Measurements from ENCODE around the gene PPDPF. TPM values are rescaled to one million over a fixed set of nuclear protein-coding genes. Genes with fewer than 3 reads are reported as not detected.

The PPDPF gene, protein sequence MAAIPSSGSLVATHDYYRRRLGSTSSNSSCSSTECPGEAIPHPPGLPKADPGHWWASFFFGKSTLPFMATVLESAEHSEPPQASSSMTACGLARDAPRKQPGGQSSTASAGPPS
- total RNA-seq, result 100 to 1,000 TPM in 3 of 8 experiments, 10 to 100 TPM in 5; 12.8 to 270 (median 87.9) TPM

DNA sequence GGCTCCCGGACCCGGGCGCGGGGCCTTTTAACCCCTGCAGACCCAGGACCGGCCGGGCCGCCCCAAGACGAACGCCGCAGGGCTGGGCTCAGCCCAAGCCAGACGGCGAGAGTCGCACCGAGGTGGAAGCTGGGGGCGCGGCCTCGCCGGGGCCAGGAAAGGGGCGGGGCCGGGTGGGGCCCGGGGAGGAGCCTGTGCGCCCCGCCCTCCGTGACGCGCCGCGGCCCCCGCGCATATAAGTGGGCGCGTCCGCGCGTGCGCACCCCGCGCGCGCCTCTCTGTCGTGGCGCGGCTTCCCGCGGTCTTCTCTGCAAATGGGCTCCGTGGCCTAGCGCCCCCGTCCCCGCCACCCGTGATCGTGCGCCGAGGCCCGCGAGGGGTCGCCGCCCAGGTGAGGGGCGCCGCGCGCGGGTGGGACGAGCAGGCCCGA, at the start of gene PPDPF:
Gene PPDPF, plus strand, starts transcription at position 262 of the 430 bp plus-strand sequence. CDS start 544 bp downstream, outside the sequence.
- in situ Hi-C loops (cut with MboI; ENCODE audit: low pct_unique_long_range_greater_than_20kb in 2 of 9, low sequenced_read_pairs in 9 of 9, unreplicated experiment in 9 of 9), result no loop called here
- Histone ChIP-seq H3K27ac (peak within 1 kb of the TSS; percentile 95 to 100), H3K4me3 (peak within 1 kb of the TSS; percentile 66 to 98 (median 80)), H3K4me1 (replicated peaks in 1 of 2) (peaks cover 15 to 31% of the 10 kb centered on the region in 2 donors)
- ATAC-seq (replicated peaks in 6 of 8), result peak; percentile 48 to 77 (median 72)
- no CpG with 5 or more reads among the region's 64 CpGs for WGBS, 10 experiments

DNA sequence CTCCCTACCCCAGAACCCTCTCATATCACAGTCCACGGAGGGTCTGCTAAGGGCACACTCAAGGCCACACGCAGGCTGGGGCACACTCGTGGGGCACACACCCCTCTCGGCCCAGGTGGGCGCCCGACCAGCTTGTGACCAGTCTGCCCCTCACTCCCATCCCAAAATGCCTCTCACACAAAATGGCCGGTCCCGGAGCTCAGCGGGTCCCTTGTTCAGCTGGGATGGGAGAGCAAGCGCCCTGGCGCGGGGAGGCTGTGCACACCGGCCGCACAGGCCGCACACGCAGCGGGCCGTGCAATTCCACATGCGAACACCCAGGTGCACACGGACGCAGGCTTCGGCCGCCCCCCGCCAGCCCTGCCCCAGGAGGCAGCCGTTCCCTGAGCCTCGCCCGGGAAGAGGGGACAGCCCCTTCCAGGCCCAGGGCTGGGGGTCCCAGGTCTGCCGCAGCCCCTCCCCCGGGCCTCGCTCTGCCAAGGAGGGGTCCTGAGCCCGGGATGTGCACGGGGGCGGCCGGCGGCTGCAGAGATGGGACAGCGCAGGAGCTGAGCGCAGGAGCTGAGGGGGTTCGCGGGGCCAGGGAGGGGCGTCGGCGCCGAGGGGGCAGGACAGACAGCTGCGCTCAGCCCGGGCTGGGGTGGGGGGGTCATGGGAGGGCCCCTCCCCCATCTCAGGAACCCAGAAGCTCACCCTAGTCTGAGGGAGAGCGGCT, 49.4 kb upstream of the PPDPF start:
- WGBS, 10 experiments, result 2 to 17% (median 8%) methylated on average over 2 to 10 of the region's 46 CpGs; no CpG with 5 or more reads in 6 of the 10 experiments
- Histone ChIP-seq H3K27ac (peak overlapping the region; percentile 64 to 77), H3K4me1 (replicated peaks in 1 of 2) (peaks cover 38 to 41% of the 10 kb centered on the region in 2 donors), H3K4me3 (peak overlapping the region; percentile 57 to 96 (median 88))
- ATAC-seq (replicated peaks in 6 of 8), result peak in 6 of 8 experiments; percentile 11 to 52 (median 42)
- in situ Hi-C loops (cut with MboI; ENCODE audit: low pct_unique_long_range_greater_than_20kb in 2 of 9, low sequenced_read_pairs in 9 of 9, unreplicated experiment in 9 of 9), result no loop called here

DNA sequence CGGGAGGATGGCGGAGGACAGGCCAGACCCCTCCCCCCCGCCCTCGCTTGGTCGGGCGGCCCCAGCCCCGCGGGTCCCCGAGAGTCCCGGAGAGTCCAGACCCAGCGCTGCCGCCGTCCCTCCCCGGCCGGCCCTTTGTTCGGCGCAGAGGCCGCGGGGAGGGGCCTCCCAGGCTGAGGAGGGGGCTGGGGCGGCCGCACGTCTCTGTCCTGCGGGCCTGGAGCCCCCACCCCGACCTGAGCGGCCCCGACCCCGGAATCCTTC, 48.9 kb upstream of the PPDPF start:
- peaks cover 38 to 41% of the 10 kb centered on the region in 2 donors for H3K4me1 ChIP-seq (replicated peaks in 1 of 2)
- H3K4me3 ChIP-seq, result peak overlapping the region; percentile 57 to 96 (median 88)
- in situ Hi-C loops (cut with MboI; ENCODE audit: low pct_unique_long_range_greater_than_20kb in 2 of 9, low sequenced_read_pairs in 9 of 9, unreplicated experiment in 9 of 9), result no loop called here
- H3K27ac ChIP-seq, result peak overlapping the region; percentile 64 to 77
- peak in 6 of 8 experiments; percentile 16 to 66 (median 58) for ATAC-seq (replicated peaks in 6 of 8)
- WGBS, 10 experiments, result no CpG with 5 or more reads among the region's 27 CpGs

DNA sequence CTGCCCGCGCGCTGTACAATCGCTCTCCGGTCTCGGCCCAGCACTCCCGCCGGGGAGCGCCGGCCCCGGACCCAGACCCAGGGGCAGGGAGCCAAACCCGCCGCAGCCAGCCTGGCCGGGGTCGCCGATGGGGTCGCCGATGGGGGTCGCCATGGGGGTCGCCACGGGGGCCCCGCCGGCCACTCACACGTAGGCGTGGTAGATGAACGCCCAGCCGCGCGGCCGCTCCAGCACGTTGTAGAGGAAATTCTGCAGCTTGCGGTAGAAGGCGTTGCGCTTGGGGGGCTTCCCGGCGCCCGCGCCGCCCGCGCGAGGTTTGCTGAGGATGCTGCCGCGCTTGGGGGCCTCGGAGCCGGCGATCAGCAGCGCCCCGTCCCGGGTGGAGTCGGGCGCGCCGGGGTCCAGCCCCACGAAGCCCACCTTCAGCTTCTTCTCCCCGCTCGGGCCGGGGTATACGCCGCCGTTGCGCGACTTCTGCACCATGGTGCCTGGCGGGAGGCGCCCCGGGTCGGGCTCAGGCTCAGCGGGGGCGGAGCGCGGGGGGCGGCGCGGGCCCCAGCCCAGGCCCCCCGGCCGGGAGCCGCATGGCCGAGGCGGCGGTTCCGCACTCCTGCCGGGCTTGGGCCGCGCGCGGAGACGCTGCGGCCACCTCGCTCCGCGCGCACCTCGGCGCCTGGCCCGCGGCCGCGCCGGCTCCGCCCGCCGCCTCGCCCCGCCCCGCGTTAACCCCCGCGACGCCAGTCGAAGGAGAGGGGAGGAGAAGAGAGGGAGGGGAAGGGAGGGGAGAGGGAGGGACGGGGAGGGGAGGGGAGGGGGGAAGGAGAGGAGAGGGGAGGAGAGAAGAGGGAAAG, 48.4 kb upstream of the PPDPF start, which contains the start of gene KCNQ2:
Gene KCNQ2, minus strand, starts transcription at position 675 of the 851 bp plus-strand sequence. Its CDS starts 192 bp downstream, at position 483.
- peak within 1 kb of the TSS; percentile 57 to 96 (median 88) for H3K4me3 ChIP-seq
- peak within 1 kb of the TSS; percentile 64 to 77 for H3K27ac ChIP-seq
- 2% methylated on average over 10 of the region's 111 CpGs; no CpG with 5 or more reads in 9 of the 10 experiments for WGBS, 10 experiments
- in situ Hi-C loops (cut with MboI; ENCODE audit: low pct_unique_long_range_greater_than_20kb in 2 of 9, low sequenced_read_pairs in 9 of 9, unreplicated experiment in 9 of 9), result no loop called here
- peak in 7 of 8 experiments; percentile 36 to 63 (median 47) for ATAC-seq (replicated peaks in 6 of 8)
- peaks cover 38 to 41% of the 10 kb centered on the region in 2 donors for H3K4me1 ChIP-seq (replicated peaks in 1 of 2)

DNA sequence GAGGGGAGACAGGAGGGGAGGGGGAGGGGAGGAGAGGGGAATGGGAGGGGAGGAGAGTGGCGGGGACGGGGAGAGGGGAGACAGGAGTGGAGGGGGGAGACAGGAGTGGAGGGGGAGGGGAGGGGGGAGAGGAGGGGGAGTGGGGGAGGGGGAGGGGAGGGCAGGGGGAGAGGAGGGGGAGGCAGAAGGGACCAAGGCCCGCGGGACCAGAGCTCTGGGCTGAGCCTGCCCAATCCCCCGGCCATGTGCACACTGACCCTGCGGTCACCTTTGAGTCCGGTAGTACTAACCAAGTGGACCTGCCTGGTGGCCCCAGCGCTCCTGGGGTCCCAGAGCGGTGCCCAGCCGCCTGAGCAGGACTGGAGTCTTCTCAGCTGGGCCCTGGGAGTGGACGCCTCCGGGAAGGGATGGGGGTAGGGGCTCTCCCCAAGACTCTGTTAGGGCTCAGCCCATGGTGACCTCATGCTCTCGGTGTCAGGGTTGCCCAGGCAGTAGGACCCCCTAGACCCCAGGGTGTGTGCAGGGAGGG, 47.6 kb upstream of the PPDPF start:
- Histone ChIP-seq H3K4me3 (peak overlapping the region in 3 of 5 donors; percentile 9 to 25 (median 19)), H3K27ac (no peak overlapping the region), H3K4me1 (replicated peaks in 1 of 2) (peaks cover 38 to 47% of the 10 kb centered on the region in 2 donors)
- ATAC-seq (replicated peaks in 6 of 8), result peak in 5 of 8 experiments; percentile 2 to 36 (median 15)
- in situ Hi-C loops (cut with MboI; ENCODE audit: low pct_unique_long_range_greater_than_20kb in 2 of 9, low sequenced_read_pairs in 9 of 9, unreplicated experiment in 9 of 9), result no loop called here
- WGBS, 10 experiments, result no CpG with 5 or more reads among the region's 13 CpGs

DNA sequence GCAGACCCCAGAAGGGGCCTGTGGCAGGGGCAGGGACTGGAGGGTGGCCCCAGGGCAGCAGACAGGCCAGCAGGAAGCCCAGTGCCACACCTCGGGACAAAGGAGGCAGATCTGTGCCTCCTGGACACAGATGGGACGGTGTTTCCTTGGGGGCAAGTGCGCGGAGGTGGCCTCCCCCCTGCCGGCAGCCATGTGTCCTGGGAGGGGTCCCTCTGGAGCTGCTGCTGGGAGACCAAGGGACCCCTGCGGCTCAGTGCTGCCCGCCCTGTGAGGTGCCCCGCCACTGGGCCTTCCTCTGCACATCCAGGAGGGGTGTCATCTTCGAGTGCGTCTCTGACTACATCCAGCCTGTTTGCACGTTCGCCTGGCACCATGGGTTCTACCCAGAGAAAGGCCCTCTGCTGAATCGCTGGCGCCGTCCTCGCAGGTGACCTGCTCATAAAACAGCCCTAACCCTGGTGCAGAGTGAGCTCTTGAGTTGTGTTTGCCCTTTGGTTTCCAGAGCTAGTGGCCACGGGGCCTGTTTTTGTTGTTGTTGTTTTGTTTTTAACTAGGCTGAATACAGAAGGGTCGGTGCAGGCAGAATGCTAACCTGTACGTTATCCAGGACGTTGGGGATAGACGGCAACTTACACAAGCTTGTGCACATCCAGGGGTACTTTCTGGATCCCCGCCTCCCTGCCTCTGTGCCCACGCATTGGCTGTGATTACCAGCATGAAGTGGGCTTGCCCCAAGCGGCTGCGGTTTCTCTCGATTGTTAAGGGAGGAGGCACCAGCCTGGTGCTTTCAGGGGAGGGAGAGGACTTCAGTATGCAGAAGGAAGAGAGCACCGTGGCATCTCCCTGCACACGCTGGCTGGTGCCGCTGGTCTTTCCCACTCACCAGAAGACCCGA, 46.8 kb upstream of the PPDPF start:
- H3K4me3 ChIP-seq, result no peak overlapping the region
- H3K4me1 ChIP-seq (replicated peaks in 1 of 2), result peaks cover 37 to 55% of the 10 kb centered on the region in 2 donors
- 7 to 64% (median 37%) methylated on average over 3 to 18 of the region's 30 CpGs; no CpG with 5 or more reads in 6 of the 10 experiments for WGBS, 10 experiments
- no peak overlapping the region for H3K27ac ChIP-seq
- in situ Hi-C loops (cut with MboI; ENCODE audit: low pct_unique_long_range_greater_than_20kb in 2 of 9, low sequenced_read_pairs in 9 of 9, unreplicated experiment in 9 of 9), result no loop called here
- peak in 1 of 8 experiments; percentile 1 for ATAC-seq (replicated peaks in 6 of 8)

DNA sequence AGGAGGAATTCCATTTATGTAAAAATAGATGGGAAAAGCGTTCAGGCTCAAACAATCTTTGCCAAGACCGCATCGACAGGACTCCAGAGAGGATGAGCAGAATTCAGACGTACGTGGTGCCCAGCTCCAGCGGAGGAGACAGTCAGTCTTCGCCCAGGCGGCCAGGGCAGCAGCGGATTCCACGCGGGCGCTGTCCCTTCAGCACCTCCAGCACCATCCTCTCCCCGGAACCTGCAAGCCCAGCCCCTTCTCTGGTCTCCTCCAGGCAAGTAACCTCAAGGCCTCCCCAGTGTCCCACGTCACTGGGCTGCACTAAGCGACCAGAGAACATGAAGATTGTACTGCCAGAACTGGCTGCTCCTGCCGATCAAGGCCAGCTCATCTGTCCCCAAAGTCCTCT, 45.4 kb upstream of the PPDPF start:
- H3K4me1 ChIP-seq (replicated peaks in 1 of 2), result peaks cover 23 to 42% of the 10 kb centered on the region in 2 donors
- no peak overlapping the region for H3K4me3 ChIP-seq
- WGBS, 10 experiments, result 0 to 25% (median 22%) methylated on average over 1 to 12 of the region's 16 CpGs; no CpG with 5 or more reads in 4 of the 10 experiments
- no peak overlapping the region for H3K27ac ChIP-seq
- ATAC-seq (replicated peaks in 6 of 8), result peak in 4 of 8 experiments; percentile 10 to 68 (median 48)
- in situ Hi-C loops (cut with MboI; ENCODE audit: low pct_unique_long_range_greater_than_20kb in 2 of 9, low sequenced_read_pairs in 9 of 9, unreplicated experiment in 9 of 9), result no loop called here

DNA sequence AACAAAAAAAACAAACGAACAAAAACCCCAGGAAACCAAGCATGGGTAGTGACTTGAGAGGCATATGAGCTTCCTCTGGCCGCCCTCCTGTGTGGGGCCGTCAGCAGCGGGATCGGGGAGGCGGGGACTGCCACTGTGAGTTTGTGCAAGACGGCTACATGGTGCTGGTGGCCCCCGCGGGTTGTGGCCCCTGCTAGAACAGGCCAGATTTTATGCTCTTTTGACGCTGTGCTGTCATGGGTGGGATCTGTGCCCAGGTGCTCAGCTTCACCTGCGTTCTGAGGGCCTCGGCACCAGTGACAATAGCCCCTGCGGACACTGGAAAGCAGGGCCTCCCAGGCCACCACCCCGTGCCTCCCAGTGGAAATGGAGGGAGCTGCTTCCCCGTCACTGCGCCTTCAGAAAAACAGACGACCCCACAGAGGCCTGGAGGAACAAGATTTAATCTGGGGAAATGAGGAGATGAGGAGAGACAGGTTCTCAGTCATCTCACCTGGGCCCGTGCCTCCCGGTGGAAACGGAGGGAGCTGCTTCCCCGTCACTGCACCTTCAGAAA, 43.4 kb upstream of the PPDPF start:
- H3K4me3 ChIP-seq, result no peak overlapping the region
- ATAC-seq (replicated peaks in 6 of 8), result no peak
- WGBS, 10 experiments, result 0 to 58% (median 20%) methylated on average over 1 to 15 of the region's 21 CpGs; no CpG with 5 or more reads in 4 of the 10 experiments

DNA sequence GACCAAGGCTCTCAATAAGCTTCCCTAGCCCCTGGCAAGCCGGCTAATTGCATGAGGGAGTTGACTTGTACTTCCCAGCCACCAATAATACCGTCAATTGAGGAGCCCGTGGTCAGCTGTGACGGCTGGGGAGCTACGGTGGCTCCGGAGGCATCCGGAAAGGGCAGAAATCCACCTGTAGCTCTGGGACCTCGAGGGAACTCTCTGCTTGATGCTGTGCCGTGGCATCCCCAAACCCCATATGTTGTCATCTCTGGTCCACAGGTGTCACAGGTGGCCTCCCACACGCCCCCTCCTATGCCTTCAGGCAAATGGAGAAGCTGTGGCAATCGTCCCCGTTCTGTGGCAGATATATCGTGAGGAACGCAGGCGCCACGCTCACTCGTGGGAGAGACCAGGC, 42.6 kb upstream of the PPDPF start:
- Histone ChIP-seq H3K4me3 (no peak overlapping the region), H3K27ac (no peak overlapping the region), H3K4me1 (replicated peaks in 1 of 2) (peaks cover 27 to 45% of the 10 kb centered on the region in 2 donors)
- in situ Hi-C loops (cut with MboI; ENCODE audit: low pct_unique_long_range_greater_than_20kb in 2 of 9, low sequenced_read_pairs in 9 of 9, unreplicated experiment in 9 of 9), result no loop called here
- no peak for ATAC-seq (replicated peaks in 6 of 8)
- WGBS, 10 experiments, result 33 to 80% (median 41%) methylated on average over 1 to 9 of the region's 17 CpGs; no CpG with 5 or more reads in 3 of the 10 experiments

More for the DNA sequence above, 43.4 kb upstream of the PPDPF start:
- H3K4me1 ChIP-seq (replicated peaks in 1 of 2), result peaks cover 20 to 38% of the 10 kb centered on the region in 2 donors
- H3K27ac ChIP-seq, result no peak overlapping the region
- in situ Hi-C loops (cut with MboI; ENCODE audit: low pct_unique_long_range_greater_than_20kb in 2 of 9, low sequenced_read_pairs in 9 of 9, unreplicated experiment in 9 of 9), result no loop called here

DNA sequence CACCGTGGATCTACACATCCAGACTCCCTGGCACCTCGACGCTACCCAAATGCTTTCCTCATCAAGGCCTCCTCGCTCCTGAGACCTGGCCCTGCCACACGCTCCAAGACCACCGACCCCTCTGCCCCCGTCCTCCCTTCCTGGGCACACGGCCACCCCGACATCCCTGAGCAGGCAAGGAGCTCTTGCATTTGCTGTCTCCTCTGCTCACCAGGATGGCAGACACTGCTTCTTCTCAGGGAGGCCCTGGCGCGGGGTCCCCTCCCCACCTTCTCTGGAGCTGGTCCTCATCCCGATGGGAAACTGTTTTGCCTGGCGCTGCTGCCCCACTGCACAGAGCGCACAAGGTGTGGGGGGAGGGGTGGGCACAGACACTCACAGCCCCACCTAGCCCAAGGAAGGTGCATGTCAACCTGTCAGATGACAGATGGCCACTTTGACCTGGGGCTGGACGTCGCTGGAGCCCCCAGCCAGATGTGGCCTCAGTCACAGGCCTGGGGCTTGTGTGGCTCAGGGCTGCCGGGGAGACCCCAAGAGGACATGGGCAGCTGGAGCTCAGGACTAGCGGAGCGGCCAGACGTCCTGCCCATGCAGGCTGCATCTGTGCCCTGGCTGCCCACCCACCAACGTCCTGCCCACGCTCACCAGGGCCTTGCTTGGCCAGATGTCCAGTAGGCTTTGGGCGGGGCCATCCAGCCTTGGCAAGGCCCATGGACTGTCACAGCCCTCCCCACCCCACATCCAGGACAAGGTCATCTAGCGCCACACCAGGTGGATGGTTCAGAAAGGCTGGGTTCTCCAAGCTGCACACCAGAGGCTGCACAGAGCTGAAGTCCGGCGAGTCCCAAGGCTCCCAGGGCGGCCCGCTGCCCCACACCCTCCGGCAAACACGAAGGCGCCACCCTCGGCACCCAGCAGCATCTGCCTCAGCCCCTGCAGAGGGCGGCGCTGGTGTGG, 41.9 kb upstream of the PPDPF start:
- Histone ChIP-seq H3K27ac (no peak overlapping the region), H3K4me1 (replicated peaks in 1 of 2) (peaks cover 27 to 43% of the 10 kb centered on the region in 2 donors), H3K4me3 (no peak overlapping the region)
- 83 to 100% methylated on average over 5 to 8 of the region's 34 CpGs; no CpG with 5 or more reads in 8 of the 10 experiments for WGBS, 10 experiments
- no peak for ATAC-seq (replicated peaks in 6 of 8)
- in situ Hi-C loops (cut with MboI; ENCODE audit: low pct_unique_long_range_greater_than_20kb in 2 of 9, low sequenced_read_pairs in 9 of 9, unreplicated experiment in 9 of 9), result no loop called here

Data from motor neuron (in vitro differentiated cells).